HCT116 (cell line): Measurements from ENCODE around the gene OR7G1. TPM values are rescaled to one million over a fixed set of nuclear protein-coding genes. Genes with fewer than 3 reads are reported as not detected.

Source experiments
- ATAC-seq: fragments of 200-7000 bp; cut with Tn5 transposase; 2 replicates; pipeline ENCODE4 v1.9.1; 2020; ENCODE audit warnings: mild to moderate bottlenecking, moderate library complexity
- BruUV-seq: library from RNA; stranded (reverse); fragments of 400-500 nt; replicated peaks from 2 replicates; lab custom pipeline; 2021; lab: Mats Ljungman, UMichigan
- CTCF ChIA-PET: fragments of 300-600 bp; sonication (Branson Sonifier 250); formaldehyde crosslinking; loops from one replicate; lab custom pipeline; 2021; ENCODE audit warnings: antibody characterized with exemption; lab: Charles Lee
- POLR2A ChIA-PET: fragments of 300-600, 350-600 bp; sonication (Branson Sonifier 250); formaldehyde crosslinking; loops from one replicate; lab custom pipeline; 2021; ENCODE audit warnings: antibody characterized with exemption; lab: Charles Lee
- RAD21 ChIA-PET, 2 experiments: fragments of 300-600 bp; sonication (Branson Sonifier 250); formaldehyde crosslinking; loops; one replicate each; lab custom pipeline; 2023; ENCODE audit warnings: low total read pairs in 2 of 2; ENCODE audit not compliant: uncharacterized antibody in 2 of 2, unreplicated experiment in 2 of 2, low non-redundant PET in 1 of 2; lab: Charles Lee
- DNase-seq: peaks from one replicate; pipeline ENCODE4 v3.0.0-alpha.2; 2010; ENCODE audit warnings: low read depth, low spot score
- H2AFZ ChIP-seq: fragments of 200-600 bp; shearing (Covaris generic), sonication (generic); 2 replicates; pipeline ENCODE4 v1.6.1; 2017; ENCODE audit warnings: low read depth, mixed run types, mixed read lengths, antibody characterized with exemption, low read length; ENCODE audit not compliant: poor library complexity, severe bottlenecking
- H3K27ac ChIP-seq: 2 replicates; pipeline ENCODE4 v1.5.1; 2012; ENCODE audit warnings: low read depth, low read length
- H3K27me3 ChIP-seq: fragments of 200-600 bp; sonication (generic); 2 replicates; pipeline ENCODE4 v1.6.1; 2016; ENCODE audit warnings: mixed run types, low read length, mixed read lengths; ENCODE audit not compliant: insufficient read depth
- H3K36me3 ChIP-seq, 2 experiments: fragments of 200-500 bp in 1 of 2; fragments of 200-600 bp in 1 of 2; sonication (Bioruptor generic) in 1 of 2; sonication (generic) in 1 of 2; 2 replicates each; pipeline versions ENCODE4 v1.5.1 to v1.6.1; 2014 to 2016; ENCODE audit warnings: low read length in 2 of 2, inconsistent platforms in 1 of 2, mixed read lengths in 1 of 2, mixed run types in 1 of 2; ENCODE audit not compliant: insufficient read depth in 2 of 2, control insufficient read depth in 1 of 2
- H3K4me1 ChIP-seq, 2 experiments: fragments of 200-600 bp in 1 of 2; sonication (generic) in 1 of 2; 2 replicates each; pipeline versions ENCODE4 v1.5.1 to v1.6.1; 2012 to 2017; ENCODE audit warnings: low read length in 2 of 2, inconsistent platforms in 1 of 2, mild to moderate bottlenecking in 1 of 2, mixed read lengths in 1 of 2, mixed run types in 1 of 2, moderate library complexity in 1 of 2; ENCODE audit not compliant: insufficient read depth in 2 of 2, control insufficient read depth in 1 of 2
- H3K4me2 ChIP-seq: fragments of 200-600 bp; sonication (generic); 2 replicates; pipeline ENCODE4 v1.6.1; 2017; ENCODE audit warnings: mixed run types, low read length, mixed read lengths
- H3K4me3 ChIP-seq, 2 experiments: fragments of 200-600 bp in 1 of 2; sonication (generic) in 1 of 2; replicated peaks in 1 of 2; 2 replicates each; pipeline ENCODE4 v1.5.1; 2011 to 2016; ENCODE audit warnings: low read length in 2 of 2, control low read depth in 1 of 2, low read depth in 1 of 2, mild to moderate bottlenecking in 1 of 2, mixed read lengths in 1 of 2, mixed run types in 1 of 2
- H3K79me2 ChIP-seq: fragments of 200-600 bp; sonication (generic); 2 replicates; pipeline ENCODE4 v1.6.1; 2017; ENCODE audit warnings: mild to moderate bottlenecking, mixed run types, low read length, moderate library complexity, mixed read lengths; ENCODE audit not compliant: insufficient read depth
- H3K9ac ChIP-seq: fragments of 200-600 bp; sonication (generic); 2 replicates; pipeline ENCODE4 v1.6.1; 2016; ENCODE audit warnings: low read length, mixed read lengths
- H3K9me2 ChIP-seq: fragments of 200-600 bp; sonication (generic), shearing (Covaris generic); 2 replicates; pipeline ENCODE4 v1.6.1; 2017; ENCODE audit warnings: mixed run types, mild to moderate bottlenecking, moderate library complexity; ENCODE audit not compliant: insufficient read depth
- H3K9me3 ChIP-seq, 2 experiments: fragments of 200-500 bp in 1 of 2; fragments of 200-600 bp in 1 of 2; sonication (Bioruptor generic) in 1 of 2; sonication (generic) in 1 of 2; 2 replicates each; pipeline ENCODE4 v1.6.1; 2014 to 2017; ENCODE audit warnings: low read length in 2 of 2, mixed read lengths in 2 of 2, inconsistent platforms in 1 of 2, low read depth in 1 of 2, mild to moderate bottlenecking in 1 of 2, mixed run types in 1 of 2, moderate library complexity in 1 of 2; ENCODE audit not compliant: control insufficient read depth in 1 of 2, insufficient read depth in 1 of 2
- H4K20me1 ChIP-seq: fragments of 200-600 bp; sonication (generic), shearing (Covaris generic); 2 replicates; pipeline ENCODE4 v1.6.1; 2017; ENCODE audit warnings: mixed run types, mild to moderate bottlenecking, moderate library complexity; ENCODE audit not compliant: insufficient read depth
- CBX3 ChIP-seq: IDR thresholded peaks from 2 replicates; pipeline ENCODE4 v1.6.1; 2012; ENCODE audit warnings: low read depth
- CEBPB ChIP-seq: IDR thresholded peaks from 2 replicates; pipeline ENCODE4 v1.6.1; 2012; ENCODE audit warnings: low read depth
- EGR1 ChIP-seq: IDR thresholded peaks from 2 replicates; pipeline ENCODE4 v1.6.1; 2012; ENCODE audit warnings: low read depth
- ELF1 ChIP-seq: IDR thresholded peaks from 2 replicates; pipeline ENCODE4 v1.6.1; 2012; ENCODE audit warnings: low read depth, borderline replicate concordance
- EZH2 ChIP-seq: fragments of 200-600 bp; sonication (generic); IDR thresholded peaks from 2 replicates; pipeline ENCODE4 v1.6.1; 2017; ENCODE audit warnings: antibody characterized with exemption, mixed run types
- EZH2phosphoT487 ChIP-seq: fragments of 200-600 bp; IDR thresholded peaks from 2 replicates; pipeline ENCODE4 v1.6.1; 2018; ENCODE audit warnings: antibody characterized with exemption, borderline replicate concordance
- FOSL1 ChIP-seq: IDR thresholded peaks from 2 replicates; pipeline ENCODE4 v1.6.1; 2012; ENCODE audit warnings: low read depth
- MAX ChIP-seq: IDR thresholded peaks from 2 replicates; pipeline ENCODE4 v1.6.1; 2012
- POLR2A ChIP-seq: IDR thresholded peaks from 2 replicates; pipeline ENCODE4 v1.7.0; 2011; ENCODE audit warnings: borderline replicate concordance; ENCODE audit not compliant: insufficient read depth, insufficient read length; ENCODE audit errors: extremely low read depth
- RAD21 ChIP-seq: IDR thresholded peaks from 2 replicates; pipeline ENCODE4 v1.6.1; 2012; ENCODE audit warnings: low read depth, mild to moderate bottlenecking
- SRF ChIP-seq: IDR thresholded peaks from 2 replicates; pipeline ENCODE4 v1.6.1; 2012; ENCODE audit warnings: low read depth
- ZBTB33 ChIP-seq: IDR thresholded peaks from 2 replicates; pipeline ENCODE4 v1.6.1; 2011; ENCODE audit warnings: mild to moderate bottlenecking, low read length, moderate library complexity; ENCODE audit not compliant: insufficient replicate concordance; ENCODE audit errors: extremely low read depth
- intact Hi-C: fragments of 100-400 bp; cut with micrococcal nuclease; formaldehyde crosslinking; loops from 2 replicates; pipeline ENCODE4 v1.10.0; 2022
- total RNA-seq: library from RNA; stranded (reverse); gene quantifications from one replicate; pipeline ENCODE4 v1.2.1, GENCODE V29; 2021; ENCODE audit not compliant: unreplicated experiment
- TF ChIP-seq, protein P1 (sequence below): IDR thresholded peaks from 2 replicates; pipeline ENCODE4 v1.6.1; 2012; ENCODE audit warnings: low read depth

The OR7G1 gene
- total RNA-seq, 1 experiment from 2014 or later, result not detected

DNA sequence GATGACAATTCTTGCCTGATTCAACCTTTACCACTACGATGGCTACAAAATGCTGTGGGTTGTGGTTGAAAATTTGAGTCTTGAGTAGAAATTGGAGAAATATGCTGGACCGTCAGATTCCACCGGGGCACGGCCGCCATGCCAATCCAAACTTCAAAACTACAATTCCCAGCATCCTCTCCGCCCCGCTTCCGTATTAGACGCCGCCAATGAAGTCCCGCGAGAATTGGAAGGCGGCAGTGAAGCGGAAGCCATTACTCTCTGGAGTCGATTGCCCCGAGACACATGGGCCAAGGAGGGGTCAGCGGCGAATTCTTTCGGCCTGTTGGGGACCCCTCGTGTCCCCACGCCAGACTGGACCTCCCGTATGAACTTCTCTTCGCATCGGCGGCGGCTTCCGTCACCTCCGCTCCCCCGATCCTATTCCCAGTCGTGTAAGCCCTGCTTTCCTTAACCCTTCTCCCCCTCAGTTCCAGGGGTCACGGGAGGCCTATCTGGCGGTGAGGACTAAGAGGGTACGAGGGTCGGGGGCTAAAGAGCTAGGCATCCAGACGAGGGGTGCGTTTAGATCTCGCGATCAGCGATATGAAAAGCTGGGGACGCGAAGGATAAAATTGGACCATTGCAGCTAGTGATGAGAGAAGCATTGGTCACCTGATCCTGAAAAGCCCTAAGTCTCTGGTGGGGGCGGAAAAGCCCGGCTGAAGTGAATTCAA, 24.8 kb upstream of the OR7G1 start, which contains the start of gene ZNF317 (continued):
- TF ChIP-seq RAD21, result no peak
- TF ChIP-seq ELF1, result peak; percentile 100

GRCh38 chr19:9139609-9140158, 24.1 kb upstream of the OR7G1 start:
- no peak for DNase-seq
- H3K9me3 ChIP-seq, result peaks cover 4 to 18% of the 10 kb centered on the region in 2 experiments
- peak overlapping the region; percentile 95 for H3K4me2 ChIP-seq
- peaks cover 4 to 9% of the 10 kb centered on the region in 2 experiments; a peak in 2 of 4 replicates for H3K4me1 ChIP-seq
- H3K27ac ChIP-seq, result peak overlapping the region; percentile 54
- H3K27me3 ChIP-seq, result no peaks in the 10 kb centered on the region
- RAD21 ChIA-PET, result no interaction called here
- ATAC-seq, result peak; percentile 9
- TSS peak; percentile 76 for BruUV-seq
- no peaks in the 10 kb centered on the region for H4K20me1 ChIP-seq
- peak overlapping the region; percentile 97 for H2AFZ ChIP-seq
- POLR2A ChIA-PET, result no interaction called here
- intact Hi-C loops, result loop anchor here (5.0 to 10.0 kb wide), 7 partner anchors 173 to 1248 kb away; partner anchors contain the start of genes ZNF266 and ZNF561
- H3K36me3 ChIP-seq, result peaks cover 0 to 14% of the 10 kb centered on the region in 2 experiments; a peak in 1 of 4 replicates
- CTCF ChIA-PET, result no interaction called here
- H3K9me2 ChIP-seq, result no peaks in the 10 kb centered on the region
- peak overlapping the region; percentile 90 to 99 for H3K4me3 ChIP-seq
- peaks cover 45% of the 10 kb centered on the region for H3K79me2 ChIP-seq
- H3K9ac ChIP-seq, result peak overlapping the region; percentile 99
- TF ChIP-seq CBX3 (no peak; the same call in 1 of the 2 replicates), EZH2 (no peak), CEBPB (no peak), EGR1 (no peak), RAD21 (no peak), ZBTB33 (no peak), EZH2phosphoT487 (no peak), FOSL1 (no peak), POLR2A (no peak), MAX (no peak; the same call in 1 of the 2 replicates), ELF1 (no peak), SRF (no peak)
- TF ChIP-seq, protein P1, sequence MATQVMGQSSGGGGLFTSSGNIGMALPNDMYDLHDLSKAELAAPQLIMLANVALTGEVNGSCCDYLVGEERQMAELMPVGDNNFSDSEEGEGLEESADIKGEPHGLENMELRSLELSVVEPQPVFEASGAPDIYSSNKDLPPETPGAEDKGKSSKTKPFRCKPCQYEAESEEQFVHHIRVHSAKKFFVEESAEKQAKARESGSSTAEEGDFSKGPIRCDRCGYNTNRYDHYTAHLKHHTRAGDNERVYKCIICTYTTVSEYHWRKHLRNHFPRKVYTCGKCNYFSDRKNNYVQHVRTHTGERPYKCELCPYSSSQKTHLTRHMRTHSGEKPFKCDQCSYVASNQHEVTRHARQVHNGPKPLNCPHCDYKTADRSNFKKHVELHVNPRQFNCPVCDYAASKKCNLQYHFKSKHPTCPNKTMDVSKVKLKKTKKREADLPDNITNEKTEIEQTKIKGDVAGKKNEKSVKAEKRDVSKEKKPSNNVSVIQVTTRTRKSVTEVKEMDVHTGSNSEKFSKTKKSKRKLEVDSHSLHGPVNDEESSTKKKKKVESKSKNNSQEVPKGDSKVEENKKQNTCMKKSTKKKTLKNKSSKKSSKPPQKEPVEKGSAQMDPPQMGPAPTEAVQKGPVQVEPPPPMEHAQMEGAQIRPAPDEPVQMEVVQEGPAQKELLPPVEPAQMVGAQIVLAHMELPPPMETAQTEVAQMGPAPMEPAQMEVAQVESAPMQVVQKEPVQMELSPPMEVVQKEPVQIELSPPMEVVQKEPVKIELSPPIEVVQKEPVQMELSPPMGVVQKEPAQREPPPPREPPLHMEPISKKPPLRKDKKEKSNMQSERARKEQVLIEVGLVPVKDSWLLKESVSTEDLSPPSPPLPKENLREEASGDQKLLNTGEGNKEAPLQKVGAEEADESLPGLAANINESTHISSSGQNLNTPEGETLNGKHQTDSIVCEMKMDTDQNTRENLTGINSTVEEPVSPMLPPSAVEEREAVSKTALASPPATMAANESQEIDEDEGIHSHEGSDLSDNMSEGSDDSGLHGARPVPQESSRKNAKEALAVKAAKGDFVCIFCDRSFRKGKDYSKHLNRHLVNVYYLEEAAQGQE, result no peak
